WTC11 (cell line): Measurements from ENCODE around the gene VAV2. TPM values are rescaled to one million over a fixed set of nuclear protein-coding genes. Genes with fewer than 3 reads are reported as not detected.

Experiments
- ATAC-seq: fragments of 200-7000 bp; cut with Tn5 transposase; 2 replicates; pipeline ENCODE4 v1.10.0; 2021; ENCODE audit warnings: mild to moderate bottlenecking, moderate library complexity
- CTCF ChIA-PET: fragments of 300-600 bp; sonication (Branson Sonifier 250); formaldehyde crosslinking; loops from one replicate; lab custom pipeline; 2021; ENCODE audit warnings: antibody characterized with exemption; lab: Charles Lee
- POLR2A ChIA-PET: fragments of 350-600 bp; sonication (Branson Sonifier 250); formaldehyde crosslinking; loops from one replicate; lab custom pipeline; 2021; ENCODE audit warnings: antibody characterized with exemption; lab: Charles Lee
- DNase-seq: peaks from one replicate; pipeline ENCODE4 v3.0.0; 2021; ENCODE audit warnings: low spot score
- H3K27ac Mint-ChIP-seq: 2 replicates; pipeline ENCODE4 v1.8.0; 2021; ENCODE audit warnings: mixed read lengths
- H3K27me3 Mint-ChIP-seq: 2 replicates; pipeline ENCODE4 v1.8.0; 2021; ENCODE audit warnings: low read depth, mild to moderate bottlenecking, moderate library complexity, mixed read lengths
- H3K36me3 Mint-ChIP-seq: 2 replicates; pipeline ENCODE4 v1.8.0; 2021; ENCODE audit warnings: mixed read lengths
- H3K4me1 Mint-ChIP-seq: 2 replicates; pipeline ENCODE4 v1.8.0; 2022; ENCODE audit warnings: mixed read lengths
- H3K4me3 Mint-ChIP-seq: 2 replicates; pipeline ENCODE4 v1.8.0; 2021; ENCODE audit warnings: mild to moderate bottlenecking, moderate library complexity, mixed read lengths
- H3K9me3 Mint-ChIP-seq: 2 replicates; pipeline ENCODE4 v1.8.0; 2021; ENCODE audit warnings: mixed read lengths
- ARID4B ChIP-seq: sonication (generic); formaldehyde crosslinking; IDR thresholded peaks from 2 replicates; pipeline ENCODE4 v1.8.0; 2023; ENCODE audit warnings: missing genetic modification reagents, mild to moderate bottlenecking, borderline replicate concordance
- CDX4 ChIP-seq: fragments of 250-450 bp; sonication (Bioruptor Pico); IDR thresholded peaks from 2 replicates; pipeline ENCODE4 v1.9.0; 2021; ENCODE audit warnings: moderate library complexity, mild to moderate bottlenecking, inconsistent platforms, borderline replicate concordance
- ELF4 ChIP-seq: sonication (generic); formaldehyde crosslinking; IDR thresholded peaks from 2 replicates; pipeline ENCODE4 v1.8.1; 2022; ENCODE audit warnings: low read depth, mild to moderate bottlenecking, moderate library complexity, missing genetic modification reagents
- FOXJ3 ChIP-seq: sonication (generic); formaldehyde crosslinking; IDR thresholded peaks from 2 replicates; pipeline ENCODE4 v1.9.0; 2021; ENCODE audit warnings: missing genetic modification reagents, mild to moderate bottlenecking, borderline replicate concordance
- GRHL2 ChIP-seq: fragments of 250-450 bp; sonication (Bioruptor Pico); IDR thresholded peaks from 2 replicates; pipeline ENCODE4 v1.8.0; 2022; ENCODE audit warnings: mild to moderate bottlenecking, moderate library complexity; ENCODE audit not compliant: insufficient replicate concordance, severe bottlenecking
- KAT7 ChIP-seq: sonication (generic); formaldehyde crosslinking; IDR thresholded peaks from 2 replicates; pipeline ENCODE4 v1.8.1; 2023; ENCODE audit warnings: missing genetic modification reagents, mild to moderate bottlenecking, borderline replicate concordance
- PREB ChIP-seq: sonication (generic); formaldehyde crosslinking; IDR thresholded peaks from 2 replicates; pipeline ENCODE4 v1.8.1; 2022; ENCODE audit warnings: mild to moderate bottlenecking, missing genetic modification reagents, moderate library complexity, borderline replicate concordance
- SP1 ChIP-seq: sonication (generic); formaldehyde crosslinking; conservative IDR thresholded peaks from 2 replicates; pipeline ENCODE4 v1.8.1; 2022; ENCODE audit warnings: missing genetic modification reagents
- USF2 ChIP-seq: sonication (generic); formaldehyde crosslinking; IDR thresholded peaks from 2 replicates; pipeline ENCODE4 v1.8.1; 2023; ENCODE audit warnings: mild to moderate bottlenecking, missing genetic modification reagents, moderate library complexity
- ZBTB21 ChIP-seq: sonication (generic); formaldehyde crosslinking; IDR thresholded peaks from 2 replicates; pipeline ENCODE4 v1.8.1; 2023; ENCODE audit warnings: mild to moderate bottlenecking, missing genetic modification reagents, borderline replicate concordance
- ZMAT4 ChIP-seq: fragments of 250-450 bp; sonication (Bioruptor Pico); IDR thresholded peaks from 2 replicates; pipeline ENCODE4 v1.9.0; 2021; ENCODE audit warnings: mild to moderate bottlenecking
- ZNF219 ChIP-seq: sonication (generic); formaldehyde crosslinking; IDR thresholded peaks from 2 replicates; pipeline ENCODE4 v1.8.0; 2023; ENCODE audit warnings: missing genetic modification reagents, mild to moderate bottlenecking, borderline replicate concordance
- ZNF263 ChIP-seq: sonication (generic); formaldehyde crosslinking; IDR thresholded peaks from 2 replicates; pipeline ENCODE4 v1.8.1; 2022; ENCODE audit warnings: low read depth, mild to moderate bottlenecking, moderate library complexity, missing genetic modification reagents
- ZNF317 ChIP-seq: sonication (generic); formaldehyde crosslinking; IDR thresholded peaks from 2 replicates; pipeline ENCODE4 v1.8.1; 2023; ENCODE audit warnings: low read depth, mild to moderate bottlenecking, moderate library complexity, missing genetic modification reagents, borderline replicate concordance
- ZNF416 ChIP-seq: fragments of 250-450 bp; sonication (Bioruptor Pico); IDR thresholded peaks from 2 replicates; pipeline ENCODE4 v1.9.0; 2021; ENCODE audit warnings: mild to moderate bottlenecking, inconsistent platforms
- ZNF423 ChIP-seq: fragments of 250-450 bp; sonication (Bioruptor Pico); IDR thresholded peaks from 2 replicates; pipeline ENCODE4 v2.1.2; 2022; ENCODE audit warnings: mild to moderate bottlenecking, moderate library complexity
- ZNF512 ChIP-seq: sonication (generic); formaldehyde crosslinking; IDR thresholded peaks from 2 replicates; pipeline ENCODE4 v1.8.1; 2022; ENCODE audit warnings: missing genetic modification reagents, borderline replicate concordance
- ZSCAN18 ChIP-seq: fragments of 250-450 bp; sonication (Bioruptor Pico); IDR thresholded peaks from 2 replicates; pipeline ENCODE4 v2.1.2; 2022; ENCODE audit warnings: mild to moderate bottlenecking, moderate library complexity
- total RNA-seq: library from RNA; stranded (reverse); gene quantifications from 3 replicates; pipeline ENCODE4 v1.2.3, GENCODE V29; 2021

VAV2 gene
- total RNA-seq, 1 experiment from 2014 or later: 39.7 TPM

- ChIA-PET POLR2A (interaction anchor here (1.0 to 1.1 kb wide), 2 partner anchors 25 to 35 kb away, joined by 3 read pairs; no protein-coding TSS in a partner anchor), CTCF (interaction anchor here (0.6 to 2.2 kb wide), 17 partner anchors 10 to 213 kb away, joined by 3 to 28 read pairs (median 4); partner anchors contain the start of gene BRD3OS)
- peak overlapping the region; percentile 97 for H3K27ac Mint-ChIP-seq
- no peaks in the 10 kb centered on the region for H3K36me3 Mint-ChIP-seq
- no peaks in the 10 kb centered on the region for H3K9me3 Mint-ChIP-seq
- peaks cover 57% of the 10 kb centered on the region for H3K4me1 Mint-ChIP-seq
- peak overlapping the region; percentile 51 for H3K4me3 Mint-ChIP-seq
- H3K27me3 Mint-ChIP-seq: no peaks in the 10 kb centered on the region
- TF ChIP-seq ZBTB21 (CRISPR knock-in tag) (no peak), ZNF423 (CRISPR knock-in tag) (peak; percentile 75), USF2 (no peak), ZNF263 (CRISPR knock-in tag) (peak; percentile 25; the same call in 1 of the 2 replicates)
- DNase-seq (peak; percentile 66), ATAC-seq (peak; percentile 76)
Observed at GRCh38 chr9:133955821-133956411, 36.2 kb downstream of the VAV2 start.

GRCh38 chr9:133954862-133955529 lies 37.1 kb downstream of the VAV2 start:
- Mint-ChIP-seq H3K27me3 (no peaks in the 10 kb centered on the region), H3K4me3 (no peak overlapping the region), H3K9me3 (no peaks in the 10 kb centered on the region), H3K4me1 (peaks cover 52% of the 10 kb centered on the region)
- ChIA-PET POLR2A (interaction anchor here (1.0 kb wide), 1 partner anchor 26 kb away, joined by 3 read pairs; no protein-coding TSS in a partner anchor), CTCF (interaction anchor here (0.6 to 2.2 kb wide), 15 partner anchors 10 to 212 kb away, joined by 3 to 28 read pairs (median 4); partner anchors contain the start of gene BRD3OS)
- DNase-seq: no peak
- TF ChIP-seq ELF4 (CRISPR knock-in tag) (no peak), KAT7 (CRISPR knock-in tag) (no peak), ZNF416 (no peak), FOXJ3 (CRISPR knock-in tag) (no peak), SP1 (CRISPR knock-in tag) (no peak), GRHL2 (CRISPR knock-in tag) (no peak), ZSCAN18 (CRISPR knock-in tag) (no peak), PREB (CRISPR knock-in tag) (no peak), ZNF317 (CRISPR knock-in tag) (no peak), CDX4 (no peak), ZNF512 (no peak), ZMAT4 (no peak), ARID4B (CRISPR knock-in tag) (no peak), ZNF423 (CRISPR knock-in tag) (no peak), ZNF219 (CRISPR knock-in tag) (no peak)
- TF ChIP-seq, all 79 proteins: peak for 0
- H3K27ac Mint-ChIP-seq: peak overlapping the region; percentile 76; the same call in 1 of the 2 replicates
- no peaks in the 10 kb centered on the region for H3K36me3 Mint-ChIP-seq
- no peak for ATAC-seq
